Keratinocyte (primary cell): ENCODE results near the gene FGF12.

Source experiments
- CTCF ChIP-seq, 3 experiments: IDR thresholded peaks in 1 of 3; conservative IDR thresholded peaks in 1 of 3; optimal IDR thresholded peaks in 1 of 3; 2 replicates in 2 of 3; 3 replicates in 1 of 3; pipeline versions ENCODE3 to v1.5.1; 2011; ENCODE audit warnings: low read length in 3 of 3, mild to moderate bottlenecking in 3 of 3, moderate library complexity in 2 of 3, control low read depth in 1 of 3, inconsistent platforms in 1 of 3; ENCODE audit not compliant: insufficient read depth in 2 of 3; ENCODE audit errors: extremely low read depth in 1 of 3
- EZH2 ChIP-seq: IDR thresholded peaks from one replicate; pipeline ENCODE4 v1.6.1; 2012; ENCODE audit warnings: inconsistent platforms, mild to moderate bottlenecking, low read length, moderate library complexity

GRCh38 chr3:192262001-192262400 is 465.3 kb downstream of the FGF12 start:
- TF ChIP-seq CTCF (optimal IDR thresholded peaks at IDR 0.05 in 1 of 3, IDR thresholded peaks at IDR 0.05 in 1 of 3, conservative IDR thresholded peaks at IDR 0.05 in 1 of 3; ENCODE audit: extremely low read depth in 1 of 3, insufficient read depth in 2 of 3, low read length in 3 of 3), result no peak
- no peak for TF ChIP-seq EZH2
